Measurements from ENCODE around the gene HIC1.

The HIC1 gene

GRCh38 chr17:2060681-2061440 is 6.0 kb downstream of the HIC1 start:
- DNase-seq = no peak

- no peak for DNase-seq
Measured at GRCh38 chr17:2061441-2061958, 6.6 kb downstream of the HIC1 start.

- DNase-seq = no peak
Measured at GRCh38 chr17:2062571-2063183, 7.8 kb downstream of the HIC1 start.

GRCh38 chr17:2063261-2064146 is 8.6 kb downstream of the HIC1 start:
- DNase-seq = no peak

- no peak for DNase-seq
Measured at GRCh38 chr17:2064147-2064489, 9.2 kb downstream of the HIC1 start.

- no peak for DNase-seq
Measured at GRCh38 chr17:2064520-2064971, 9.6 kb downstream of the HIC1 start.

- DNase-seq = peak; percentile 58
Measured at GRCh38 chr17:2064980-2065785, 10.3 kb downstream of the HIC1 start.

- no peak for DNase-seq
Measured at GRCh38 chr17:2065949-2066400, 11.1 kb downstream of the HIC1 start.

GRCh38 chr17:2067048-2067561 is 12.2 kb downstream of the HIC1 start:
- no peak for DNase-seq

- no peak for DNase-seq
Measured at GRCh38 chr17:2067608-2068024, 12.7 kb downstream of the HIC1 start.

- no peak for DNase-seq
Measured at GRCh38 chr17:2068031-2068518, 13.2 kb downstream of the HIC1 start.

GRCh38 chr17:2068519-2069051 is 13.7 kb downstream of the HIC1 start:
- no peak for DNase-seq

GRCh38 chr17:2070241-2071023 is 15.5 kb downstream of the HIC1 start:
- DNase-seq = no peak

GRCh38 chr17:2071024-2071385 is 16.1 kb downstream of the HIC1 start:
- no peak for DNase-seq

- DNase-seq = no peak
Measured at GRCh38 chr17:2071455-2072281, 16.8 kb downstream of the HIC1 start.

- DNase-seq = no peak
Measured at GRCh38 chr17:2074919-2075318, 20.0 kb downstream of the HIC1 start.

- DNase-seq = no peak
Measured at GRCh38 chr17:2075336-2076086, 20.6 kb downstream of the HIC1 start.

- DNase-seq = no peak
Measured at GRCh38 chr17:2076087-2076984, 21.4 kb downstream of the HIC1 start.

Measured in OCI-M1 (cell line).